Measurements from ENCODE around the gene SYT2.

SYT2 gene

GRCh38 chr1:202597090-202597761, 113.0 kb downstream of the SYT2 start:
- no peak overlapping the region for H3K9ac ChIP-seq (ENCODE audit: low read depth in 1 of 2, low read length in 2 of 2)
- H3K36me3 ChIP-seq (ENCODE audit: control insufficient read depth in 1 of 2, insufficient read depth in 2 of 2, low read length in 2 of 2) = peaks cover 9% of the 10 kb centered on the region in 2 donors
- H3K4me1 ChIP-seq (ENCODE audit: control insufficient read depth in 1 of 2, insufficient read depth in 2 of 2, low read length in 2 of 2) = no peaks in the 10 kb centered on the region
- no peak overlapping the region for H3K27ac ChIP-seq (ENCODE audit: low read depth, low read length)
- H3K4me3 ChIP-seq (ENCODE audit: low read depth in 1 of 2, low read length in 2 of 2) = no peak overlapping the region
- no peaks in the 10 kb centered on the region for H3K27me3 ChIP-seq (ENCODE audit: control insufficient read depth in 1 of 2, insufficient read depth in 2 of 2, low read length in 2 of 2)
- no peaks in the 10 kb centered on the region for H3K9me3 ChIP-seq (ENCODE audit: control insufficient read depth in 1 of 2, low read length in 2 of 2)

- H3K36me3 ChIP-seq (ENCODE audit: control insufficient read depth in 1 of 2, insufficient read depth in 2 of 2, low read length in 2 of 2) = peaks cover 9 to 12% of the 10 kb centered on the region in 2 donors
- H3K27ac ChIP-seq (ENCODE audit: low read depth, low read length) = no peak overlapping the region
- H3K27me3 ChIP-seq (ENCODE audit: control insufficient read depth in 1 of 2, insufficient read depth in 2 of 2, low read length in 2 of 2) = no peaks in the 10 kb centered on the region
- H3K4me3 ChIP-seq (ENCODE audit: low read depth in 1 of 2, low read length in 2 of 2) = no peak overlapping the region
- no peaks in the 10 kb centered on the region for H3K4me1 ChIP-seq (ENCODE audit: control insufficient read depth in 1 of 2, insufficient read depth in 2 of 2, low read length in 2 of 2)
- no peak overlapping the region for H3K9ac ChIP-seq (ENCODE audit: low read depth in 1 of 2, low read length in 2 of 2)
- H3K9me3 ChIP-seq (ENCODE audit: control insufficient read depth in 1 of 2, low read length in 2 of 2) = no peaks in the 10 kb centered on the region
Measured at GRCh38 chr1:202596638-202597037, 113.6 kb downstream of the SYT2 start.

GRCh38 chr1:202593845-202594244, 116.4 kb downstream of the SYT2 start:
- peaks cover 9 to 12% of the 10 kb centered on the region in 2 donors for H3K36me3 ChIP-seq (ENCODE audit: control insufficient read depth in 1 of 2, insufficient read depth in 2 of 2, low read length in 2 of 2)
- H3K9ac ChIP-seq (ENCODE audit: low read depth in 1 of 2, low read length in 2 of 2) = no peak overlapping the region
- H3K9me3 ChIP-seq (ENCODE audit: control insufficient read depth in 1 of 2, low read length in 2 of 2) = no peaks in the 10 kb centered on the region
- no peaks in the 10 kb centered on the region for H3K27me3 ChIP-seq (ENCODE audit: control insufficient read depth in 1 of 2, insufficient read depth in 2 of 2, low read length in 2 of 2)
- H3K4me3 ChIP-seq (ENCODE audit: low read depth in 1 of 2, low read length in 2 of 2) = no peak overlapping the region
- H3K27ac ChIP-seq (ENCODE audit: low read depth, low read length) = no peak overlapping the region
- H3K4me1 ChIP-seq (ENCODE audit: control insufficient read depth in 1 of 2, insufficient read depth in 2 of 2, low read length in 2 of 2) = peaks cover 0 to 3% of the 10 kb centered on the region in 2 donors

GRCh38 chr1:202592146-202592545, 118.1 kb downstream of the SYT2 start:
- Histone ChIP-seq H3K4me1 (ENCODE audit: control insufficient read depth in 1 of 2, insufficient read depth in 2 of 2, low read length in 2 of 2) (peaks cover 0 to 8% of the 10 kb centered on the region in 2 donors), H3K27ac (ENCODE audit: low read depth, low read length) (no peak overlapping the region), H3K9ac (ENCODE audit: low read depth in 1 of 2, low read length in 2 of 2) (no peak overlapping the region), H3K9me3 (ENCODE audit: control insufficient read depth in 1 of 2, low read length in 2 of 2) (no peaks in the 10 kb centered on the region), H3K27me3 (ENCODE audit: control insufficient read depth in 1 of 2, insufficient read depth in 2 of 2, low read length in 2 of 2) (no peaks in the 10 kb centered on the region), H3K36me3 (ENCODE audit: control insufficient read depth in 1 of 2, insufficient read depth in 2 of 2, low read length in 2 of 2) (peaks cover 9 to 12% of the 10 kb centered on the region in 2 donors), H3K4me3 (ENCODE audit: low read depth in 1 of 2, low read length in 2 of 2) (no peak overlapping the region)

- H3K36me3 ChIP-seq (ENCODE audit: control insufficient read depth in 1 of 2, insufficient read depth in 2 of 2, low read length in 2 of 2) = peaks cover 9 to 12% of the 10 kb centered on the region in 2 donors
- H3K4me1 ChIP-seq (ENCODE audit: control insufficient read depth in 1 of 2, insufficient read depth in 2 of 2, low read length in 2 of 2) = peaks cover 0 to 8% of the 10 kb centered on the region in 2 donors
- no peak overlapping the region for H3K9ac ChIP-seq (ENCODE audit: low read depth in 1 of 2, low read length in 2 of 2)
- no peak overlapping the region for H3K4me3 ChIP-seq (ENCODE audit: low read depth in 1 of 2, low read length in 2 of 2)
- H3K27ac ChIP-seq (ENCODE audit: low read depth, low read length) = no peak overlapping the region
- H3K27me3 ChIP-seq (ENCODE audit: control insufficient read depth in 1 of 2, insufficient read depth in 2 of 2, low read length in 2 of 2) = no peaks in the 10 kb centered on the region
- no peaks in the 10 kb centered on the region for H3K9me3 ChIP-seq (ENCODE audit: control insufficient read depth in 1 of 2, low read length in 2 of 2)
Measured at GRCh38 chr1:202591515-202591914, 118.7 kb downstream of the SYT2 start.

- Histone ChIP-seq H3K9me3 (ENCODE audit: control insufficient read depth in 1 of 2, low read length in 2 of 2) (no peaks in the 10 kb centered on the region), H3K4me1 (ENCODE audit: control insufficient read depth in 1 of 2, insufficient read depth in 2 of 2, low read length in 2 of 2) (peaks cover 0 to 12% of the 10 kb centered on the region in 2 donors), H3K27ac (ENCODE audit: low read depth, low read length) (no peak overlapping the region), H3K9ac (ENCODE audit: low read depth in 1 of 2, low read length in 2 of 2) (no peak overlapping the region), H3K27me3 (ENCODE audit: control insufficient read depth in 1 of 2, insufficient read depth in 2 of 2, low read length in 2 of 2) (no peaks in the 10 kb centered on the region), H3K4me3 (ENCODE audit: low read depth in 1 of 2, low read length in 2 of 2) (no peak overlapping the region), H3K36me3 (ENCODE audit: control insufficient read depth in 1 of 2, insufficient read depth in 2 of 2, low read length in 2 of 2) (peaks cover 11 to 12% of the 10 kb centered on the region in 2 donors)
Measured at GRCh38 chr1:202590975-202591411, 119.3 kb downstream of the SYT2 start.

GRCh38 chr1:202590126-202590525, 120.1 kb downstream of the SYT2 start:
- H3K9ac ChIP-seq (ENCODE audit: low read depth in 1 of 2, low read length in 2 of 2) = peak overlapping the region in 1 of 2 donors; percentile 12
- peaks cover 0 to 13% of the 10 kb centered on the region in 2 donors for H3K4me1 ChIP-seq (ENCODE audit: control insufficient read depth in 1 of 2, insufficient read depth in 2 of 2, low read length in 2 of 2)
- no peaks in the 10 kb centered on the region for H3K27me3 ChIP-seq (ENCODE audit: control insufficient read depth in 1 of 2, insufficient read depth in 2 of 2, low read length in 2 of 2)
- H3K4me3 ChIP-seq (ENCODE audit: low read depth in 1 of 2, low read length in 2 of 2) = no peak overlapping the region
- H3K36me3 ChIP-seq (ENCODE audit: control insufficient read depth in 1 of 2, insufficient read depth in 2 of 2, low read length in 2 of 2) = peaks cover 11 to 13% of the 10 kb centered on the region in 2 donors
- H3K27ac ChIP-seq (ENCODE audit: low read depth, low read length) = peak overlapping the region; percentile 44
- no peaks in the 10 kb centered on the region for H3K9me3 ChIP-seq (ENCODE audit: control insufficient read depth in 1 of 2, low read length in 2 of 2)

GRCh38 chr1:202589190-202589930, 120.9 kb downstream of the SYT2 start:
- Histone ChIP-seq H3K9ac (ENCODE audit: low read depth in 1 of 2, low read length in 2 of 2) (peak overlapping the region in 1 of 2 donors; percentile 12), H3K27me3 (ENCODE audit: control insufficient read depth in 1 of 2, insufficient read depth in 2 of 2, low read length in 2 of 2) (no peaks in the 10 kb centered on the region), H3K9me3 (ENCODE audit: control insufficient read depth in 1 of 2, low read length in 2 of 2) (no peaks in the 10 kb centered on the region), H3K4me3 (ENCODE audit: low read depth in 1 of 2, low read length in 2 of 2) (no peak overlapping the region), H3K27ac (ENCODE audit: low read depth, low read length) (peak overlapping the region; percentile 44), H3K36me3 (ENCODE audit: control insufficient read depth in 1 of 2, insufficient read depth in 2 of 2, low read length in 2 of 2) (peaks cover 14 to 20% of the 10 kb centered on the region in 2 donors), H3K4me1 (ENCODE audit: control insufficient read depth in 1 of 2, insufficient read depth in 2 of 2, low read length in 2 of 2) (peaks cover 0 to 13% of the 10 kb centered on the region in 2 donors)

- H3K9me3 ChIP-seq (ENCODE audit: control insufficient read depth in 1 of 2, low read length in 2 of 2) = no peaks in the 10 kb centered on the region
- peaks cover 0 to 13% of the 10 kb centered on the region in 2 donors for H3K4me1 ChIP-seq (ENCODE audit: control insufficient read depth in 1 of 2, insufficient read depth in 2 of 2, low read length in 2 of 2)
- no peak overlapping the region for H3K4me3 ChIP-seq (ENCODE audit: low read depth in 1 of 2, low read length in 2 of 2)
- peaks cover 14 to 22% of the 10 kb centered on the region in 2 donors for H3K36me3 ChIP-seq (ENCODE audit: control insufficient read depth in 1 of 2, insufficient read depth in 2 of 2, low read length in 2 of 2)
- H3K9ac ChIP-seq (ENCODE audit: low read depth in 1 of 2, low read length in 2 of 2) = no peak overlapping the region
- H3K27ac ChIP-seq (ENCODE audit: low read depth, low read length) = peak overlapping the region; percentile 34
- H3K27me3 ChIP-seq (ENCODE audit: control insufficient read depth in 1 of 2, insufficient read depth in 2 of 2, low read length in 2 of 2) = no peaks in the 10 kb centered on the region
Measured at GRCh38 chr1:202588503-202589189, 121.6 kb downstream of the SYT2 start.
